ENCODE data around the gene SORCS2. TPM values are rescaled to one million over a fixed set of nuclear protein-coding genes. Genes with fewer than 3 reads are reported as not detected.

SORCS2 gene
- total RNA-seq, 1 donor from 2014 or later: 10.9 TPM

DNA sequence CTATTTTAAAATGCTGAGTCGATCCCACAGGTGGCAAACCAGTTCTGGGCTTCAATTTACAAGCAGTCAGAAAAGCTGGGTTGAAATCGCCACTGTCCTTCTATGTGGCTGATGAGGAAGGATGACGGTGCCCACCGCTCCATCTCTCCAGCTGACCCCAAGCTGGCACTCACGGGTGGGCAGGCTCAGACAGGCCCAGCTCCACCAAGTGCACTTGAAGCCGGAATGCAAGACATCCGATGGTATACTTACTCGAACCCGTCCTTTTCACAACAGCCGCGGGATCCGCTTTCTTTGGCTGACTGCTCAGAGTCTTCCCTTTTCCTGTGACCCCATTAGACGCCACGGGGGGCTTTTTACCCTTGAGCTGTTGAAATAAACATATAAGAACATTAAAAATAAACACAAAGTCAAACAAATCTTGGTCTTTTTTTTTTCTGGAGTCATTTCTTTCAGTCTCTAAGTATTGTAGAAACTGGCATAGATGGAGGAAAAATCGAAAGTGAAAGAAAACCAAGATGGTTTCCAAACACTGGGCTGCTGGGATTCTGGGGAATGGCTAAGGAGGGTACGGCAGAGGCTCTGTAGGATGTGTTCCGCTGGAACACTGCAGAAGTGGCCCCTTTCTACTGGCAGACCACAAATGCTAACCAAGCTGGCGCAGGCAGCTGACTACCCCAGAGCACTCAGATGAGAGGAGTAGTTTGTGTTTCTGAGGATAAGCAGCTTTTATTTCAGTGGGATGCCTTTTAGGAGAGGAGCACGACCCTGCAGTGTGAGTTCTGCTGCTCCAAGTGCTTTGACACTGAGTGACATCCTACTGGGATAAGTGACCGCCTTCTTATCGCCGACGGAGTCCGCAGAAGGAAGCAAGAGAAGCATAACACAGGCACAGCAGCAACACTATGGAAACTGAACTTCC lies 586.4 kb downstream of the SORCS2 start:
- Mint-ChIP-seq H3K4me3 (ENCODE audit: unreplicated experiment) (no peak overlapping the region), H3K9me3 (ENCODE audit: low read depth) (no peaks in the 10 kb centered on the region), H3K36me3 (ENCODE audit: low read depth) (peaks cover 47% of the 10 kb centered on the region), H3K4me1 (ENCODE audit: low read depth) (peaks cover 45% of the 10 kb centered on the region), H3K27me3 (ENCODE audit: low read depth) (no peaks in the 10 kb centered on the region), H3K27ac (ENCODE audit: unreplicated experiment) (peak overlapping the region; percentile 76)
- peak; percentile 52 for DNase-seq (ENCODE audit: low spot score)
- TF ChIP-seq, protein P1, sequence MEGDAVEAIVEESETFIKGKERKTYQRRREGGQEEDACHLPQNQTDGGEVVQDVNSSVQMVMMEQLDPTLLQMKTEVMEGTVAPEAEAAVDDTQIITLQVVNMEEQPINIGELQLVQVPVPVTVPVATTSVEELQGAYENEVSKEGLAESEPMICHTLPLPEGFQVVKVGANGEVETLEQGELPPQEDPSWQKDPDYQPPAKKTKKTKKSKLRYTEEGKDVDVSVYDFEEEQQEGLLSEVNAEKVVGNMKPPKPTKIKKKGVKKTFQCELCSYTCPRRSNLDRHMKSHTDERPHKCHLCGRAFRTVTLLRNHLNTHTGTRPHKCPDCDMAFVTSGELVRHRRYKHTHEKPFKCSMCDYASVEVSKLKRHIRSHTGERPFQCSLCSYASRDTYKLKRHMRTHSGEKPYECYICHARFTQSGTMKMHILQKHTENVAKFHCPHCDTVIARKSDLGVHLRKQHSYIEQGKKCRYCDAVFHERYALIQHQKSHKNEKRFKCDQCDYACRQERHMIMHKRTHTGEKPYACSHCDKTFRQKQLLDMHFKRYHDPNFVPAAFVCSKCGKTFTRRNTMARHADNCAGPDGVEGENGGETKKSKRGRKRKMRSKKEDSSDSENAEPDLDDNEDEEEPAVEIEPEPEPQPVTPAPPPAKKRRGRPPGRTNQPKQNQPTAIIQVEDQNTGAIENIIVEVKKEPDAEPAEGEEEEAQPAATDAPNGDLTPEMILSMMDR (IDR thresholded peaks at IDR 0.05): no peak

DNA sequence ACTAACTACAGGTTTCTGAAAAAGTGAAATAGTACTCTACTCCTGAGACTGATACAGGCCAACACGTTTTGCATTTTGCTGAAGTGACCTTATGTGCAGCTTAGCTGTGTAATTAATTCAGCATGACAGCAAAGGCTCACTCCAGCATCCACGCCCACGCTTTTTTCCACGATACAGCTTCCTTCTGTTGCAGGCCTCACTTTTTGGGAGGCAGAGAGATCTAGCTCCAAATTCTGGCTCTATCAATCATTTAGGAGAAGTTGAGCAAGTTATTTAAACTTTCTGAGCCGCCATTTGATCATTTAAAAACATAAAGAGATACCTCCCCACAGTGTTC lies 587.1 kb downstream of the SORCS2 start:
- H3K27ac Mint-ChIP-seq (ENCODE audit: unreplicated experiment): no peak overlapping the region
- H3K36me3 Mint-ChIP-seq (ENCODE audit: low read depth): peaks cover 45% of the 10 kb centered on the region
- DNase-seq (ENCODE audit: low spot score): no peak

DNA sequence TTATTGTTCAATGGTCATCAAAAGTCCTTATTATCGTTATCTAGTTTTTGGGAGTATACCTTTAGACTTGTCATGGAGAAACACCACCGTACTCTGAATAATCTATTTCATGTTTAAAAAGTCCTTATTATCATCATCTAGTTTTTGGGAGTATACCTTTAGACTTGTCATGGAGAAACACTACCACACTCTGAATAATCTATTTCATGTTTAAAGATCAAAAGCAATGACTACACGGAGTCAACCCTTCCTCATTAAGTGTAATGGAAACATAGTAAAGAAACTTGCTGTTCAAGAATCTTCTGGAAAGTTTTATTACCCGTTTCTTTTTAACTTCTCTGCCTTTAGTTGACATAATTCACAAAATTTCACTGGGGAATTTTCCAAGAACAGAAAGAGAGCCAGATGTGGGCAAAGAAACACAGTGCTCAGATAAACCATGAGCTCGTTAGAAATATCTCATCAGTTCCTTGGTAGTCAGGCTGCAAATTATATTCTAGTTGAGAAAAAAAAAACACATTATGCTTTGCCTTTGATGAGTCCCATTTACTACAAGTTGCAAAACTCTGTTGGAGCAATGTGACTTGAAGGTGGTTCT lies 588.5 kb downstream of the SORCS2 start:
- Mint-ChIP-seq H3K27me3 (ENCODE audit: low read depth) (no peaks in the 10 kb centered on the region), H3K9me3 (ENCODE audit: low read depth) (no peaks in the 10 kb centered on the region), H3K36me3 (ENCODE audit: low read depth) (peaks cover 51% of the 10 kb centered on the region), H3K4me1 (ENCODE audit: low read depth) (peaks cover 50% of the 10 kb centered on the region), H3K4me3 (ENCODE audit: unreplicated experiment) (no peak overlapping the region), H3K27ac (ENCODE audit: unreplicated experiment) (peak overlapping the region; percentile 91)
- TF ChIP-seq, protein P1 (IDR thresholded peaks at IDR 0.05): no peak
- DNase-seq (ENCODE audit: low spot score): no peak

More for the DNA sequence above, 587.1 kb downstream of the SORCS2 start:
- Mint-ChIP-seq H3K27me3 (ENCODE audit: low read depth) (no peaks in the 10 kb centered on the region), H3K4me3 (ENCODE audit: unreplicated experiment) (no peak overlapping the region), H3K4me1 (ENCODE audit: low read depth) (peaks cover 46% of the 10 kb centered on the region), H3K9me3 (ENCODE audit: low read depth) (no peaks in the 10 kb centered on the region)
- TF ChIP-seq, protein P1 (IDR thresholded peaks at IDR 0.05): no peak

DNA sequence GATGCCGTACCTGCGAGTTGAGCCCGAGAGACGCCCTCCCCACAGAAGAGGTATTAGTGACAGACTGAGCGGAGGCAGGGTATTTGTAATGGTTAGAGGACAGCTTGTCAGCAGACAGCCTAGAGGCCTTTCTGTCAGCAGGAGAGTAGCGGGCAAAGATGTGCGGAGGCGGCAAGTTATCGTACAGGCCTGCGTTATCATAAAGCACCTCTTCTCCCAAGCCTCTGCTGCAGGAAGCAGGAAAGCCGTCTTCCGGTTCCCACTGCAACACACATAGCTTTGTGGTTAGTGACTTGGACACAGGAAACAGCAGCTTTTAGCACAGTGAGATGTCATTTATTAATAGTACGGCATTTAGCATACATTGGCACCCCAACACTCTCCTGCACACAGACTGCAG lies 589.0 kb downstream of the SORCS2 start:
- peak; percentile 33 for DNase-seq (ENCODE audit: low spot score)
- H3K9me3 Mint-ChIP-seq (ENCODE audit: low read depth): no peaks in the 10 kb centered on the region
- peak overlapping the region; percentile 91 for H3K27ac Mint-ChIP-seq (ENCODE audit: unreplicated experiment)
- TF ChIP-seq, protein P1 (IDR thresholded peaks at IDR 0.05): no peak
- peaks cover 50% of the 10 kb centered on the region for H3K4me1 Mint-ChIP-seq (ENCODE audit: low read depth)
- peaks cover 56% of the 10 kb centered on the region for H3K36me3 Mint-ChIP-seq (ENCODE audit: low read depth)
- no peak overlapping the region for H3K4me3 Mint-ChIP-seq (ENCODE audit: unreplicated experiment)
- H3K27me3 Mint-ChIP-seq (ENCODE audit: low read depth): no peaks in the 10 kb centered on the region

DNA sequence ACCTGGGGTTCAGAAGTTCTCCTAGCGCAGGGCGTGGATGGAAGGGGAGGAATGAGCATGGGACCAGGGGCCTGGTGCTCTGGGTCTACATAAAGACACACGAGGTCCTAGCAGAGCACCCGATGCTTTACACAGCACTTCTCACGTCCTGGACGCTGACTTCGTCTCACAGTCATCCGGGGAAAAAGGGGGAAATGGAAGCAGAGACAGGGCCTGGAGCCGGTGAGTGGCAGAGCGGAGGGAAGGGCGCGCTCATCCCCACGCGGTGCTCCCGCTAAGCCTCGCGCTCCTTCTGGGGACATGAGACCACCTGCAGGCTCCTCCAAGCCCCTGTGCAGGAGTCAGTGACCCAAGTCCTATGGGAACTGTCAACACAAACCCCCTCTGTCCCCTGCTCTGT lies 589.7 kb downstream of the SORCS2 start:
- no peaks in the 10 kb centered on the region for H3K9me3 Mint-ChIP-seq (ENCODE audit: low read depth)
- no peak overlapping the region for H3K4me3 Mint-ChIP-seq (ENCODE audit: unreplicated experiment)
- peaks cover 51% of the 10 kb centered on the region for H3K36me3 Mint-ChIP-seq (ENCODE audit: low read depth)
- peak; percentile 64 for DNase-seq (ENCODE audit: low spot score)
- TF ChIP-seq, protein P1 (IDR thresholded peaks at IDR 0.05): no peak
- no peaks in the 10 kb centered on the region for H3K27me3 Mint-ChIP-seq (ENCODE audit: low read depth)
- peaks cover 54% of the 10 kb centered on the region for H3K4me1 Mint-ChIP-seq (ENCODE audit: low read depth)
- peak overlapping the region; percentile 91 for H3K27ac Mint-ChIP-seq (ENCODE audit: unreplicated experiment)

All from chondrocyte (in vitro differentiated cells).